Measurements from ENCODE around the gene ZNF385B. TPM values are rescaled to one million over a fixed set of nuclear protein-coding genes. Genes with fewer than 3 reads are reported as not detected.

The ZNF385B gene
- total RNA-seq, 1 donor from 2014 or later = not detected

- intact Hi-C loops (cut with micrococcal nuclease) = loop anchor here (1.0 to 10.0 kb wide), 2 partner anchors 196 to 341 kb away; no protein-coding TSS in a partner anchor
Observed at GRCh38 chr2:179410552-179411356, 450.7 kb downstream of the ZNF385B start.

DNA sequence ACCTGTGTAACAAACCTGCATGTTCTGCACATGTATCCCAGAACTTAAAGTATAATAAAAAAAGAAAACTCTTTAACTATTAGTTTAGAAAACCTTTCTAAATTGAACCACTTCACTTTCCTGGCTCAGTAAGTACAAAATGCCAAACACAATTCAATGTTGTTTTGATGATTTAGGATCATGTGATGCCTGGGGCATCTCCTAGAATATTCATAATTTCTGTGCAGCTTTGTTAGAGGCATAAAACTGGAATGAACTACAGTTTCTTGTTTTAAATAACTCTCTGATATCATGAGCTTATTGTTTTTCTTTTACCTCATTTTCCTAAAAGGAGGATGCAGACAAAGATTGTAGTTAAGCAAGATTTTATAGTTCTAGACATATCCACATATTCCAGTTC, 457.8 kb downstream of the ZNF385B start:
- intact Hi-C loops (cut with micrococcal nuclease) = no loop called here

GRCh38 chr2:179393481-179393880, 467.9 kb downstream of the ZNF385B start:
- intact Hi-C loops (cut with micrococcal nuclease) = no loop called here

Other genes starting within 250 kb of the ZNF385B start
- gene CWC22, start 145.7 kb upstream of the ZNF385B start, total RNA-seq = 22.1 and 22.7 TPM in 2 replicates